ENCODE measurements around the gene OSBPL2.

OSBPL2 gene

DNA sequence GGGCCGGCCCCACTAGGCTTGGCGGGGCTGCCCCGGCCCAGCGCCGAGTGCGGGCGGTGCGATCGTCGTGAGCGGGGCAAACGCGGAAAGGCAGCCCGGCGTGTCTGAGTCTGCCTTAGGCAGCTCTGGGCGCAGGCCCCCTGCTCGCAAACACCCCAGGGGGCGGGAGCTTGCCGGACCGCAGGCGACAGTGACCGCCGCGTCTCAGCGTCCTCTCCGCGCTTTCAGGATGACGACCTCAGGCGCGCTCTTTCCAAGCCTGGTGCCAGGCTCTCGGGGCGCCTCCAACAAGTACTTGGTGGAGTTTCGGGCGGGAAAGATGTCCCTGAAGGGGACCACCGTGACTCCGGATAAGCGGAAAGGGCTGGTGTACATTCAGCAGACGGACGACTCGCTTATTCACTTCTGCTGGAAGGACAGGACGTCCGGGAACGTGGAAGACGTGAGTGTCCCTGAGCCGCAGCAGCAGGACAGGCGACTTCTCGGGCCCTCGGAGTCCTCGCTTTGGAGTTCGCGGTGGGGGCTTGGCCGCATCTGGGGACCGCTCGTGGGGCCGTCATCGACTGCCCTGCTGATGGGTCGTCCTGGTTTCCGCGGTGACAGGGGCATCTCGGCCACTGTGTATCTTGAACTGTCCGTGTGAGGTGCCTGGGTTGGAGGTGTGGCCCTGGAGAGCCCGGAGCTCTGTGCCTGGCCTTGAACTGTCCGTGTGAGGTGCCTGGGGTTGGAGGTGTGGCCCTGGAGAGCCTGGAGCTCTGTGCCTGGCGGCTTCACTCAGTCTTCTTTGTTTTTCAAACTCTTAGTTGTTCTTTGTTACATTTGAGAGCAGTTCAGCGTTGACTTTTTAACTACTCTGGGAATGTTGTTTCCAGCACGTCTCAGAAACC lies 65.3 kb downstream of the OSBPL2 start:
- DNase-seq (ENCODE audit: extremely low read depth, low read depth), result no peak
- TF ChIP-seq, protein P1, sequence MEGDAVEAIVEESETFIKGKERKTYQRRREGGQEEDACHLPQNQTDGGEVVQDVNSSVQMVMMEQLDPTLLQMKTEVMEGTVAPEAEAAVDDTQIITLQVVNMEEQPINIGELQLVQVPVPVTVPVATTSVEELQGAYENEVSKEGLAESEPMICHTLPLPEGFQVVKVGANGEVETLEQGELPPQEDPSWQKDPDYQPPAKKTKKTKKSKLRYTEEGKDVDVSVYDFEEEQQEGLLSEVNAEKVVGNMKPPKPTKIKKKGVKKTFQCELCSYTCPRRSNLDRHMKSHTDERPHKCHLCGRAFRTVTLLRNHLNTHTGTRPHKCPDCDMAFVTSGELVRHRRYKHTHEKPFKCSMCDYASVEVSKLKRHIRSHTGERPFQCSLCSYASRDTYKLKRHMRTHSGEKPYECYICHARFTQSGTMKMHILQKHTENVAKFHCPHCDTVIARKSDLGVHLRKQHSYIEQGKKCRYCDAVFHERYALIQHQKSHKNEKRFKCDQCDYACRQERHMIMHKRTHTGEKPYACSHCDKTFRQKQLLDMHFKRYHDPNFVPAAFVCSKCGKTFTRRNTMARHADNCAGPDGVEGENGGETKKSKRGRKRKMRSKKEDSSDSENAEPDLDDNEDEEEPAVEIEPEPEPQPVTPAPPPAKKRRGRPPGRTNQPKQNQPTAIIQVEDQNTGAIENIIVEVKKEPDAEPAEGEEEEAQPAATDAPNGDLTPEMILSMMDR (IDR thresholded peaks at IDR 0.05; ENCODE audit: low read depth, low read length), result no peak

DNA sequence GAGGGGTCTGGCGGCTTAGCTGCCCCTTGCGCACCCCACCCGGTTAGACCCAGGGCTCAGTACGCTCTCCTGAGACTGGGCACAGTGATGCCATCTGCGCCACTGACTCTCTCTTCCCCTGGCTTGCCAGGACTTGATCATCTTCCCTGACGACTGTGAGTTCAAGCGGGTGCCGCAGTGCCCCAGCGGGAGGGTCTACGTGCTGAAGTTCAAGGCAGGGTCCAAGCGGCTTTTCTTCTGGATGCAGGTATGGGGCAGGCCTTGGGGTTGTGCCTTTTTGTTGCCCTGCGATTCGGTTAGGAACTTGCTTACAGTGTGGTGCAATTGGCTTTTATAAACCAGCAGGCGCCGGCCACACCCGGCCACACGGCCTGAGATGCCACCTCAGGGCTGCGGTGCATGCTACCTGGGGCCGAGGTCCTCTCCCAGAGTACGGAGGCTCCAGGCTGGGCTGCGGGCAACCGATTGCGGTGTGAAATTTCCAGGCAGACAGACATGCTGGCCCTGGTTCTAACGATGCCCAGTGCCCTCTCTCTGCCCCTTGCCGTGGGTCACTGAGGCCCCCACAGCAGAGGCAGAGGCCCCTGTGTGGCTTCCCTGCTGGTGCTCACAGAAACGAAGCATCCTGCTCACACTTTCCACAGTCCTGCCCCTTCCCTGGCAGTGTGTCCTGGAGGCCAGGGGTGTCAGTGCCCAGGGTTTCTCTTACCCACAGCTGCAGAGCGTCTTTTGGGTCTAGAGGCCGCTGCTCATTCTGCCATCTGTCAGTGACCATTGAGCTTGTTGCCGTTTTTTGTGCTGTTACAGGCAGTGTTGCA lies 66.2 kb downstream of the OSBPL2 start:
- TF ChIP-seq, protein P1 (IDR thresholded peaks at IDR 0.05; ENCODE audit: low read depth, low read length), result no peak
- DNase-seq (ENCODE audit: extremely low read depth, low read depth), result no peak

DNA sequence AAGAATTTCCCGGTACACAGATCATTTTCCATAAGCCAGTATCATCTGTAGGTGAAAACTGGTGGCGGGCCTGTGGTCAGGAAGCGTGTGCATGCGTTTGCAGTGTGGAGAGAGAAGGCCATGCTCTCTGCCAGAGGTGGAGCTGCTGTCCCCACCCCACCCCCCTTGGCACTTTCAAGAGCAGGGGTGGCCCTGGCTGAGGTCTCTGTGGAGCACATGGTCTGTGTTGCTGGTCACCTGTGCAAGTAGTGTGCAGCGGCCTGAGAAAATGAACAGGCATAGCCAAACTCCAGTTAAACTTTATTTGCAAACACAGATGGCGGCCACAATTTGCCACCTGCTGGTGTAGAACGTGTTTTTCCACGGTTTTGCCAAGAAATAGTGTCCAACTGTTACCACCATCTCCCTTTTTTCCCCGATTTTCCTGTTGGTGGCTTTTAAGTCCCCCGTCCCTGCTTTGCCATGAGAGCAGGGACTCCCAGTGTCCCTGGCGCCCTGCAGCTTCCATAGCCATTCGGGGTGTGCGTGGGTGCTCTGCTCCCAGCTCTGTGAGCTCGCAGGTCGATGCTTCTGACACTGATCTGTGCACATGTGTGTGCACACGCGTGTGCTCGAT lies 66.9 kb downstream of the OSBPL2 start:
- TF ChIP-seq, protein P1 (IDR thresholded peaks at IDR 0.05; ENCODE audit: low read depth, low read length), result no peak
- DNase-seq (ENCODE audit: extremely low read depth, low read depth), result no peak

DNA sequence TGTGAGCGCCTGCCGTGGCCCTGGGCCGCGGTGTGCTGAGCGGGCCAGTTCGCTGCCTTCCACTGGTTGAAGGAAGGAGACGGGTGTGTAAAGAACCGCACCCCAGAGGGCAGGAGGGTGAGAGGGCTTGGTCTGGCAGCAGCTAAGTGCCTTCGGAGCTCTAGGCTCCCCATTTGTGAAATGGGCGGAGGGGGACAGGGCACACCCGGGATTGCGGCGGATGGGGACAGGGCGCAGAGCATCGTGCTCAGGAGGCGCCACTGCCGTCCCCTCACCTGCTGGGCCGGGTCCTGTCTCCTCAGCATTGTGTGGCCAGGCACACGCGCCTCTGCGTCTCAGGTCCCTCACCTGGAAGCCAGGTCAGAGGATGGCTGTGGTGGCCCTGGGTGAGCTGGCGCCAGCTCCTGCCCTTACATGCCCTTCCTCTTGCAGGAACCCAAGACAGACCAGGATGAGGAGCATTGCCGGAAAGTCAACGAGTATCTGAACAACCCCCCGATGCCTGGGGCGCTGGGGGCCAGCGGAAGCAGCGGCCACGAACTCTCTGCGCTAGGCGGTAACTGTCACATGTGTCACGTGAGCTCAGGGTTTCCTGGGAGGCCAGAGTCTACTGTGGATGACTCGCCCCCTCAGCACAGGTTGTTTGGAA lies 67.6 kb downstream of the OSBPL2 start:
- TF ChIP-seq, protein P1 (IDR thresholded peaks at IDR 0.05; ENCODE audit: low read depth, low read length), result no peak
- no peak for DNase-seq (ENCODE audit: extremely low read depth, low read depth)

DNA sequence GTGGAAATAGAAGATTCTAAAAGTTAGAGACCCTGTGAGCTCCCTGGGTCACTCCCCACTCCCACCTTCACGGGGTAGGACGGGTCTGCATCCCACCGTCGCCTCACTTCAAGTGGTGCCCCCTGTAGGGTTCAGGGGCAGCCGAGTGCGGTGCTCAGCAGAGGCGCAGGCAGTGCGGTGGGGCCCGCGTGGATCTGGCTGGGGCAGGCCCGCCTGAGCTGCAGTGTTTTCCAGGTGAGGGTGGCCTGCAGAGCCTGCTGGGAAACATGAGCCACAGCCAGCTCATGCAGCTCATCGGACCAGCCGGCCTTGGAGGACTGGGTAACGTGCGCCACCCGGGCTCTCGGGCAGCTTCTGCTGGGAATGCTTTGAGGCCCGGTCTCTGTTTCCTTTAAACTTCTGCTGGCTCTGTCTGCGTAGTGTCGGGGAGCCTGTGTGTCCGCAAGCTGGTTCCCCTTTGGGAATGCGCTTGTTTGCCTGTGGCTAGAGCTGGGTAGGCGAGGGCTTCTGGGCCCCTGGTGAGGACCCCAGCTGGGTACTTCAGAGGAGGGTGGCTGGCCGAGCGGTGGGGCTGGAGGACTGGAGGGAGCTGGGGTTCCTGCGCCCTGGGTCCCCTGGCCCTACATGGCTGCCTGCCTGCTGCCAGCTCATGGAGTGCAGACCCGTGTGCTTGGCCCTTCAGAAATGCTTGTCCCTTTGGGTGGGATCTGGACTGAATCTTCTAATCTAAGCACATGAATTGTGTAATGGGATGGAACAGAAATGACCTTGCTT lies 68.3 kb downstream of the OSBPL2 start:
- TF ChIP-seq, protein P1 (IDR thresholded peaks at IDR 0.05; ENCODE audit: low read depth, low read length), result no peak
- DNase-seq (ENCODE audit: extremely low read depth, low read depth), result no peak

DNA sequence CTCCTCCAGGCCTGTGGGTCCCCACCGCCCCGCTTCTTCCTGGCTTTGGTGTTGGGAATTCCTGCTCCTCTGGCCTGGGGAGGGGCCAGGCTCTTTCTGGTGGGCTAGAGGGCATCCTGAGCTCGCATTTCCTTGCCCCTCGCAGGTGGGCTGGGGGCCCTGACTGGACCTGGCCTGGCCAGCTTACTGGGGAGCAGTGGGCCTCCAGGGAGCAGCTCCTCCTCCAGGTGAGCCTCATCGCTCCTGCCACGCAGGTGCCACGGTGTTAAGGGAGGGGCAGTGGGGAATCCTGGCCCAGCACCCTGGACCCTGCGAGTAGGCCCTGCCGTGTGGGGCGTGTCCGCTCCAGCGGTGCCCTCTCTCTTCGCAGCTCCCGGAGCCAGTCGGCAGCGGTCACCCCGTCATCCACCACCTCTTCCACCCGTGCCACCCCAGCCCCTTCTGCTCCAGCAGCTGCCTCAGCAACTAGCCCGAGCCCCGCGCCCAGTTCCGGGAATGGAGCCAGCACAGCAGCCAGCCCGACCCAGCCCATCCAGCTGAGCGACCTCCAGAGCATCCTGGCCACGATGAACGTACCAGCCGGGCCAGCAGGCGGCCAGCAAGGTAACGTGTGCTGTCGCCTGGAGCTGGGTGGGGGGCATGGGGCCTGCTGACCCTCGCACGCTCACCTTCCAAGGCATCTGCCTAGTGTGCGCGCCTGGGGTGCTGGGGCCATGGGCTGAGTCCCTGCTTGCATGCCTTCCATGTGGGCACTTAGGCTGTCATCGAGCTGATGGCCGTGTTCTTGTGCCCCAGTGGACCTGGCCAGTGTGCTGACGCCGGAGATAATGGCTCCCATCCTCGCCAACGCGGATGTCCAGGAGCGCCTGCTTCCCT lies 69.1 kb downstream of the OSBPL2 start:
- TF ChIP-seq, protein P1 (IDR thresholded peaks at IDR 0.05; ENCODE audit: low read depth, low read length), result no peak
- DNase-seq (ENCODE audit: extremely low read depth, low read depth), result no peak

Measured in AG09319 (cell line).